AG04450 (cell line): ENCODE measurements around the gene GINM1. TPM values are rescaled to one million over a fixed set of nuclear protein-coding genes. Genes with fewer than 3 reads are reported as not detected.
A peak's percentile ranks its signal among the peaks of the same experiment; 100 is the strongest.

Experiments
- CTCF ChIA-PET: fragments of 300-600, 350-600 bp; formaldehyde crosslinking; extraction: SDS; loops from one replicate; lab custom pipeline; 2022; ENCODE audit warnings: antibody characterized with exemption, inconsistent platforms; lab: Charles Lee
- POLR2A ChIA-PET: fragments of 350-600 bp; formaldehyde crosslinking; extraction: SDS; loops from one replicate; lab custom pipeline; 2021; ENCODE audit warnings: antibody characterized with exemption, inconsistent platforms; lab: Yijun Ruan, JAX
- DNase-seq: peaks from one replicate; pipeline ENCODE4 v3.0.0-alpha.2; 2011; ENCODE audit warnings: low read depth, low spot score
- H3K27ac ChIP-seq: one replicate; pipeline ENCODE4 v1.5.1; 2012; ENCODE audit warnings: low read depth, low read length, control low read depth
- H3K27me3 ChIP-seq: one replicate; pipeline ENCODE4 v1.6.0; 2012; ENCODE audit warnings: low read length; ENCODE audit not compliant: control insufficient read depth, insufficient read depth
- H3K4me3 ChIP-seq: 2 replicates; pipeline ENCODE4 v1.5.1; 2011; ENCODE audit warnings: mild to moderate bottlenecking, low read depth, low read length, control low read depth
- H3K9me3 ChIP-seq: 2 replicates; pipeline ENCODE4 v1.5.1; 2012; ENCODE audit warnings: low read length; ENCODE audit not compliant: control insufficient read depth, insufficient read depth
- CTCF ChIP-seq: IDR thresholded peaks from 2 replicates; pipeline ENCODE4 v1.5.1; 2011; ENCODE audit warnings: low read depth, low read length, control low read depth, inconsistent platforms
- polyA plus RNA-seq: library from polyadenylated mRNA; depleted of rRNA; stranded (reverse); fragments of >200 nt; gene quantifications from 2 replicates; pipeline ENCODE4 v1.2.3, GENCODE V29; 2011

The GINM1 gene
- polyA plus RNA-seq, 1 experiment, result 42.0 TPM

- ChIA-PET CTCF (interaction anchor here (1.1 to 1.6 kb wide), 3 partner anchors 8 to 516 kb away, joined by 3 to 4 read pairs (median 3); no protein-coding TSS in a partner anchor), POLR2A (interaction anchor here (0.5 kb wide), 1 partner anchor 1020 kb away, joined by 3 read pairs; no protein-coding TSS in a partner anchor)
- H3K27ac ChIP-seq, result no peak overlapping the region
Measured at GRCh38 chr6:149544646-149545257, 21.4 kb upstream of the GINM1 start.

GRCh38 chr6:149545258-149545753, 20.9 kb upstream of the GINM1 start:
- no peak for TF ChIP-seq CTCF
- Histone ChIP-seq H3K27ac (peak overlapping the region; percentile 95), H3K4me3 (peak overlapping the region; percentile 71), H3K9me3 (no peaks in the 10 kb centered on the region), H3K27me3 (no peaks in the 10 kb centered on the region)
- peak; percentile 41 for DNase-seq
- ChIA-PET CTCF (interaction anchor here (0.6 to 2.4 kb wide), 6 partner anchors 9 to 517 kb away, joined by 3 to 8 read pairs (median 4); partner anchors contain the start of gene GINM1), POLR2A (interaction anchor here (0.5 kb wide), 1 partner anchor 1020 kb away, joined by 3 read pairs; no protein-coding TSS in a partner anchor)

More at GRCh38 chr6:149544646-149545257, 21.4 kb upstream of the GINM1 start:
- Histone ChIP-seq H3K4me3 (peak overlapping the region; percentile 71), H3K27me3 (no peaks in the 10 kb centered on the region), H3K9me3 (no peaks in the 10 kb centered on the region)
- no peak for TF ChIP-seq CTCF
- no peak for DNase-seq

GRCh38 chr6:149545754-149546471, 20.3 kb upstream of the GINM1 start, which contains the start of gene PPIL4:
Gene PPIL4 (minus strand): TSS chr6:149546043. CDS start chr6:149546005, 38 bp downstream.
- Histone ChIP-seq H3K9me3 (no peaks in the 10 kb centered on the region), H3K27me3 (no peaks in the 10 kb centered on the region), H3K27ac (peak within 1 kb of the TSS; percentile 95), H3K4me3 (peak within 1 kb of the TSS; percentile 71)
- peak; percentile 85 for TF ChIP-seq CTCF
- peak; percentile 85 for DNase-seq
- CTCF ChIA-PET, result interaction anchor here (0.6 to 2.4 kb wide), 7 partner anchors 10 to 517 kb away, joined by 3 to 8 read pairs (median 4); partner anchors contain the start of gene GINM1
- POLR2A ChIA-PET, result no interaction called here

- ChIA-PET POLR2A (no interaction called here), CTCF (interaction anchor here (1.4 kb wide), 1 partner anchor 9 kb away, joined by 9 read pairs; no protein-coding TSS in a partner anchor)
- TF ChIP-seq CTCF, result no peak
- H3K27ac ChIP-seq, result no peak overlapping the region
- no peaks in the 10 kb centered on the region for H3K9me3 ChIP-seq
- peaks cover 14% of the 10 kb centered on the region for H3K27me3 ChIP-seq
- no peak overlapping the region for H3K4me3 ChIP-seq
- no peak for DNase-seq
Measured at GRCh38 chr6:149551920-149552319, 14.3 kb upstream of the GINM1 start.
